Esophagus muscularis mucosa (tissue), 4 donors: Measurements from ENCODE around the gene PJA1. TPM values are rescaled to one million over a fixed set of nuclear protein-coding genes. Genes with fewer than 3 reads are reported as not detected.

Experiments used
- DNase-seq: peaks from one replicate; pipeline ENCODE4 v3.0.0-alpha.2; 2017; ENCODE audit errors: extremely low spot score
- H3K27ac ChIP-seq, 4 donors: fragments of 200-600 bp; sonication (generic); replicated peaks in 1 of 4; 1 replicate in 3 of 4; 2 replicates in 1 of 4; pipeline ENCODE4 v1.5.1; 2016 to 2019; ENCODE audit warnings: mild to moderate bottlenecking in 1 of 4
- H3K27me3 ChIP-seq, 4 donors: fragments of 200-600 bp; sonication (generic); one replicate each; pipeline versions ENCODE4 v1.5.1 to v1.6.0; 2016 to 2019
- H3K36me3 ChIP-seq, 4 donors: fragments of 200-600 bp; sonication (generic); one replicate each; pipeline ENCODE4 v1.5.1; 2016 to 2019
- H3K4me1 ChIP-seq, 4 donors: fragments of 200-600 bp; sonication (generic); one replicate each; pipeline ENCODE4 v1.5.1; 2016 to 2019
- H3K4me3 ChIP-seq, 4 donors: fragments of 200-600 bp; sonication (generic); 1 replicate in 2 of 4; 2 replicates in 2 of 4; pipeline ENCODE4 v1.5.1; 2016 to 2019; ENCODE audit warnings: mild to moderate bottlenecking in 4 of 4, moderate library complexity in 1 of 4
- H3K9me3 ChIP-seq, 4 donors: fragments of 200-600 bp; sonication (generic); 1 replicate in 3 of 4; 2 replicates in 1 of 4; pipeline ENCODE4 v1.5.1; 2016 to 2019
- EP300 ChIP-seq: sonication (generic); formaldehyde crosslinking; IDR thresholded peaks from one replicate; pipeline ENCODE4 v1.6.1; 2017; ENCODE audit warnings: antibody characterized with exemption
- POLR2A ChIP-seq: fragments of 450-650 bp; IDR thresholded peaks from one replicate; pipeline ENCODE4 v1.6.1; 2017; ENCODE audit warnings: antibody characterized with exemption, moderate library complexity, mild to moderate bottlenecking, low read depth
- POLR2AphosphoS5 ChIP-seq, 2 donors: sonication (generic); formaldehyde crosslinking; IDR thresholded peaks; one replicate each; pipeline ENCODE4 v1.6.1; 2017; ENCODE audit warnings: antibody characterized with exemption in 2 of 2
- WGBS: methylation state at CpG from one replicate; pipeline ENCODE4 v1.1.5; 2018; 5-methylcytosine and 5-hydroxymethylcytosine counted together
- intact Hi-C: fragments of 100-400 bp; cut with DNase I; formaldehyde crosslinking; loops from one replicate; pipeline ENCODE4 v1.15.1; 2023
- total RNA-seq, 4 donors: library from RNA; depleted of rRNA; stranded (reverse); fragments of >200 nt; gene quantifications; one replicate each; pipeline versions ENCODE4 v1.1.0 to v1.2.1, GENCODE V29; 2016
- TF ChIP-seq, protein P1 (sequence below), 3 experiments: fragments of 200-600 bp in 2 of 3; fragments of 450-650 bp in 1 of 3; sonication (generic) in 2 of 3; IDR thresholded peaks; one replicate each; pipeline ENCODE4 v1.5.1; 2017 to 2019; ENCODE audit warnings: antibody characterized with exemption in 3 of 3, mild to moderate bottlenecking in 2 of 3, moderate library complexity in 1 of 3

The PJA1 gene
- total RNA-seq, 4 donors from 2014 or later: 17.0 to 25.9 (median 20.6) TPM

DNA sequence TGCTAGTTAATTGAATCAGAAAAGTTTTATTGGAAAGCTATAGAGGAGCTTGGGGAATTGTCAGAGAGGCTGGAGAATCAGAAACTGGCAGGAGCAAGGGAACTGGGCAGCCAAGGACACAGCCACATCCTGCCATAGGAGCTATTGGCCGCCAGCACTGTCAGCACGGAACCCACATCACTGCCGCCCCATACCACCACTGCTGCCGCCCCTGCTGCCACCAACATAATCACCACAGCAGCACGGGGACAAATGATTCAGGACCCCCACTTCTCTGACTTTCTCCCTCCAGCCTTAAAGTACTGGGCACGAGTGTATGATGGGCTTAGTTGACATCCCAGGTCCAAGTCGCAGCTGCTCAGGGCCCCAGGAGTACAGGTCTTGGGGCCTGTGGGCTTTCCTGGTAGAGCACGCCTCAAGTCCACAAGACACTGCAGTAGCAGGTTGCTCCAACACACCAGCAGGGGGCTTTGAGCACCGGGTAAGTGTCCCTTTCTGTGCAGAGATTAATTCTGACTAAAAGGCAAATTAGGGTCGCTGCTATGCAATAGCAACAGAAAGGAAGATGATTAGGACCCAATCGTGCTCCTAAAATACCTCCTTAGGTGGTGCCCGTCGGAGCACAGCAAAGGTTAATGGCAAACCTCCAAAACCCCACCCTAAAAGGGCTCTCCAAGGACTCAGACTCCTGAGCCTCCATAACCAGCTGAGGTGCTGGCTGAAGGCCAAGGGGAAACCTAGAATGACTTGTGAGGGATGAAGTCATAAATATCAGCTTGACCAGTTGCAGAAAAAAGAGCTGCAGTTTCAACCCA, 6.9 kb downstream of the PJA1 start:
- Histone ChIP-seq H3K27me3 (no peaks in the 10 kb centered on the region), H3K4me1 (peaks cover 5 to 22% (median 18%) of the 10 kb centered on the region in 4 donors), H3K9me3 (no peaks in the 10 kb centered on the region), H3K36me3 (peaks cover 0 to 16% (median 2%) of the 10 kb centered on the region in 4 donors), H3K27ac (peak overlapping the region in 1 of 4 donors; percentile 42), H3K4me3 (no peak overlapping the region)
- intact Hi-C loops: loop anchor here (5.0 kb wide), 1 partner anchor 59 kb away; no protein-coding TSS in a partner anchor
- 44% methylated on average over 12 of the region's 13 CpGs for WGBS
- peak; percentile 82 for DNase-seq
- TF ChIP-seq, protein P1, sequence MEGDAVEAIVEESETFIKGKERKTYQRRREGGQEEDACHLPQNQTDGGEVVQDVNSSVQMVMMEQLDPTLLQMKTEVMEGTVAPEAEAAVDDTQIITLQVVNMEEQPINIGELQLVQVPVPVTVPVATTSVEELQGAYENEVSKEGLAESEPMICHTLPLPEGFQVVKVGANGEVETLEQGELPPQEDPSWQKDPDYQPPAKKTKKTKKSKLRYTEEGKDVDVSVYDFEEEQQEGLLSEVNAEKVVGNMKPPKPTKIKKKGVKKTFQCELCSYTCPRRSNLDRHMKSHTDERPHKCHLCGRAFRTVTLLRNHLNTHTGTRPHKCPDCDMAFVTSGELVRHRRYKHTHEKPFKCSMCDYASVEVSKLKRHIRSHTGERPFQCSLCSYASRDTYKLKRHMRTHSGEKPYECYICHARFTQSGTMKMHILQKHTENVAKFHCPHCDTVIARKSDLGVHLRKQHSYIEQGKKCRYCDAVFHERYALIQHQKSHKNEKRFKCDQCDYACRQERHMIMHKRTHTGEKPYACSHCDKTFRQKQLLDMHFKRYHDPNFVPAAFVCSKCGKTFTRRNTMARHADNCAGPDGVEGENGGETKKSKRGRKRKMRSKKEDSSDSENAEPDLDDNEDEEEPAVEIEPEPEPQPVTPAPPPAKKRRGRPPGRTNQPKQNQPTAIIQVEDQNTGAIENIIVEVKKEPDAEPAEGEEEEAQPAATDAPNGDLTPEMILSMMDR (IDR thresholded peaks at IDR 0.05): peak; percentile 50 to 60 (median 50)
- TF ChIP-seq POLR2A: no peak
- TF ChIP-seq POLR2AphosphoS5 (IDR thresholded peaks at IDR 0.05): no peak
- TF ChIP-seq EP300: no peak

GRCh38 chrX:69156638-69157037, 8.6 kb downstream of the PJA1 start:
- Histone ChIP-seq H3K27ac (no peak overlapping the region), H3K27me3 (no peaks in the 10 kb centered on the region), H3K9me3 (no peaks in the 10 kb centered on the region), H3K36me3 (peaks cover 0 to 5% (median 0%) of the 10 kb centered on the region in 4 donors), H3K4me1 (peaks cover 5 to 20% (median 16%) of the 10 kb centered on the region in 4 donors), H3K4me3 (no peak overlapping the region)
- TF ChIP-seq EP300 (no peak), POLR2A (no peak)
- intact Hi-C loops: loop anchor here (5.0 kb wide), 1 partner anchor 61 kb away; no protein-coding TSS in a partner anchor
- WGBS: 92% methylated on average over 5 of the region's 5 CpGs
- no peak for DNase-seq

DNA sequence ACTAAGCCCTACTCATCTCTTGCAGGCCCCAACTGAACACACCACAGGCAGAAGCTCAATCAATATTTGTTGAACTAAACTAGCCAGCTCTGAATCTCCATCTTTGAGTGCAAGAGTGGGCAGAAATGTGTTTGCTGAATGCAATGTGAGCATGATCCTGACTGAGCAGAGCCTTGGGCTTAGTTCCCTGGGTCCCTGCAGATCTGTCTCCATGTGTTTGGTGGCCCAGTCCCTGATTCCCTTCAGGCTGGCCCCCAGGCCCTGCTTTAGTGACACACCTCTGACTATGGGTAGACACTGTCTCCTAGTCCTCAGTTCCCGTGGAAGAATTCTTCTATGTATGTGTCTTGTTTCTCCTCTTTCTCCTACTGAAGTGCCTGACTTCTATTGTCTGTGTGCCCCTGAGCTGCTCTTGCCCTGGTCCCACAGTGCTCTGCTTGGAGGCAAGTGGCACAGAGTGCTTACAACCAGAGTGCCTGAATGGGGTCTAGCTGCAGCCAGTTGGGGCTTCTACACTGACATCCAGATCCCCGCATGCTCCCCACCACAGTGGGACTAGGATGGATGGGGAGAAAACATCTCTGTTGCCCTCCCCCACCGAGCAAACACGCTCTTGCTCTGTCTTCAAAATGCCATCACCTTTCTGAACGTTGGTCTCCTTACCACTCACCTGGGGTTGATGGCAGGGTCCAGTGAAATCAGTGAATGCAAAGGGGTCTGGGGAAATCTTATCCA, 9.3 kb downstream of the PJA1 start:
- no peak overlapping the region for H3K27ac ChIP-seq
- no peak overlapping the region for H3K4me3 ChIP-seq
- TF ChIP-seq POLR2A (no peak), POLR2AphosphoS5 (IDR thresholded peaks at IDR 0.05) (no peak), EP300 (no peak)
- TF ChIP-seq, protein P1 (IDR thresholded peaks at IDR 0.05): no peak
- H3K36me3 ChIP-seq: no peaks in the 10 kb centered on the region
- H3K4me1 ChIP-seq: peaks cover 5 to 21% (median 16%) of the 10 kb centered on the region in 4 donors
- 78% methylated on average over 5 of the region's 5 CpGs for WGBS
- intact Hi-C loops: loop anchor here (5.0 kb wide), 1 partner anchor 61 kb away; no protein-coding TSS in a partner anchor
- H3K9me3 ChIP-seq: no peaks in the 10 kb centered on the region
- DNase-seq: peak; percentile 19
- H3K27me3 ChIP-seq: no peaks in the 10 kb centered on the region

GRCh38 chrX:69154051-69154450, 11.2 kb downstream of the PJA1 start:
- no peaks in the 10 kb centered on the region for H3K9me3 ChIP-seq
- DNase-seq: no peak
- no peak overlapping the region for H3K4me3 ChIP-seq
- H3K36me3 ChIP-seq: no peaks in the 10 kb centered on the region
- no peak overlapping the region for H3K27ac ChIP-seq
- H3K27me3 ChIP-seq: no peaks in the 10 kb centered on the region
- WGBS: 81% methylated on average over 6 of the region's 6 CpGs
- H3K4me1 ChIP-seq: peaks cover 4 to 27% (median 14%) of the 10 kb centered on the region in 4 donors
- intact Hi-C loops: no loop called here
- no peak for TF ChIP-seq POLR2A
- TF ChIP-seq EP300: no peak
- TF ChIP-seq POLR2AphosphoS5 (IDR thresholded peaks at IDR 0.05): no peak
- TF ChIP-seq, protein P1 (IDR thresholded peaks at IDR 0.05): no peak
